Measurements from ENCODE around the gene GALNT10. TPM values are rescaled to one million over a fixed set of nuclear protein-coding genes. Genes with fewer than 3 reads are reported as not detected.

The GALNT10 gene
- total RNA-seq, 4 donors from 2014 or later: 35.9 to 59.4 (median 46.8) TPM

DNA sequence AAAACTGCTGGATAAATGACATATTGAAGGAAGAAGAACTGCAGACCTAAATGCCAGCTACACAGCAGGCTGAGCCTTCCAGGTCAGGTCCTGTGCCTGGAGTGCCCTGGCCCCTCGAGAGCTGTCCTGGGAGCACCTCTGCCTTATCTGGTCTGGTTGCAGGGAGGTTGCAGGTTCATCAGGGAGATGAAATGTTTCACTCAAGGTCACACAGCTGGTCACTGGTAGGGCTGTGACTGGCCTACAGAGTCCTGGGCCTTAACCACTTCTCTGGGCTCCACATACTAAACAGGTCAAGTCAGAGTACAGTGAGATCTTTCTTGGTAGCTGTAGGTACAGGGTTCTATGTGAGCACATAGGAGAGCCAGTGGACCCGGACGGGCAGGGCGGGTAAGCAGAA, 16.7 kb downstream of the GALNT10 start:
- Histone ChIP-seq H3K27me3 (no peaks in the 10 kb centered on the region), H3K27ac (no peak overlapping the region), H3K4me1 (peaks cover 0 to 9% (median 1%) of the 10 kb centered on the region in 4 donors), H3K4me3 (no peak overlapping the region), H3K36me3 (no peaks in the 10 kb centered on the region), H3K9me3 (no peaks in the 10 kb centered on the region)
- TF ChIP-seq, protein P1, sequence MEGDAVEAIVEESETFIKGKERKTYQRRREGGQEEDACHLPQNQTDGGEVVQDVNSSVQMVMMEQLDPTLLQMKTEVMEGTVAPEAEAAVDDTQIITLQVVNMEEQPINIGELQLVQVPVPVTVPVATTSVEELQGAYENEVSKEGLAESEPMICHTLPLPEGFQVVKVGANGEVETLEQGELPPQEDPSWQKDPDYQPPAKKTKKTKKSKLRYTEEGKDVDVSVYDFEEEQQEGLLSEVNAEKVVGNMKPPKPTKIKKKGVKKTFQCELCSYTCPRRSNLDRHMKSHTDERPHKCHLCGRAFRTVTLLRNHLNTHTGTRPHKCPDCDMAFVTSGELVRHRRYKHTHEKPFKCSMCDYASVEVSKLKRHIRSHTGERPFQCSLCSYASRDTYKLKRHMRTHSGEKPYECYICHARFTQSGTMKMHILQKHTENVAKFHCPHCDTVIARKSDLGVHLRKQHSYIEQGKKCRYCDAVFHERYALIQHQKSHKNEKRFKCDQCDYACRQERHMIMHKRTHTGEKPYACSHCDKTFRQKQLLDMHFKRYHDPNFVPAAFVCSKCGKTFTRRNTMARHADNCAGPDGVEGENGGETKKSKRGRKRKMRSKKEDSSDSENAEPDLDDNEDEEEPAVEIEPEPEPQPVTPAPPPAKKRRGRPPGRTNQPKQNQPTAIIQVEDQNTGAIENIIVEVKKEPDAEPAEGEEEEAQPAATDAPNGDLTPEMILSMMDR (IDR thresholded peaks at IDR 0.05): no peak
- TF ChIP-seq POLR2A (IDR thresholded peaks at IDR 0.05): no peak
- no peak for DNase-seq

DNA sequence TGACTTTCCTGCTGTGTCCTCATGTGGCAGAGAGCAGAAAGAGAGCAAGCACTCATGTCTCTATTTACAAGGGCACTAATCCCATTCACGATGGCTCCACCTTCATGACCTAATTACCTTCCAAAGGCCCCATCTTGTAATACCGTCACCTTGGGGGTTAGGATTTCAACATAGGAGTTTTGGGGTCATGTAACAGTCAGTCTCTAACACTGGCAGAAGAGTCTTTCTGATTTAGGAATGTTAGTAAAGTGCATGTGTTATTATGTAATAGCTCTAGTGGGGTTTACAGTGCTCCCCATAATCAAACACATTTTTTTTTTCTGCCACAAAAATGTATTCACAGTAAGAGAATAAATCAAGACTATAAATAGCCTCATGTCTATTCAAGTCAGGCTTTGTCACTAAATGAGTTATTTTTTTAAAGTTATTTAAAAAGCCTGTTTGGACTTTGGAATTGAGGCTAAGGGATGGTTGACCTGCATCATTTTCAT, 19.1 kb downstream of the GALNT10 start:
- TF ChIP-seq, protein P1 (IDR thresholded peaks at IDR 0.05): no peak
- TF ChIP-seq POLR2A (IDR thresholded peaks at IDR 0.05): no peak
- Histone ChIP-seq H3K27me3 (no peaks in the 10 kb centered on the region), H3K9me3 (no peaks in the 10 kb centered on the region), H3K27ac (no peak overlapping the region), H3K36me3 (no peaks in the 10 kb centered on the region), H3K4me1 (no peaks in the 10 kb centered on the region), H3K4me3 (no peak overlapping the region)
- DNase-seq: no peak

DNA sequence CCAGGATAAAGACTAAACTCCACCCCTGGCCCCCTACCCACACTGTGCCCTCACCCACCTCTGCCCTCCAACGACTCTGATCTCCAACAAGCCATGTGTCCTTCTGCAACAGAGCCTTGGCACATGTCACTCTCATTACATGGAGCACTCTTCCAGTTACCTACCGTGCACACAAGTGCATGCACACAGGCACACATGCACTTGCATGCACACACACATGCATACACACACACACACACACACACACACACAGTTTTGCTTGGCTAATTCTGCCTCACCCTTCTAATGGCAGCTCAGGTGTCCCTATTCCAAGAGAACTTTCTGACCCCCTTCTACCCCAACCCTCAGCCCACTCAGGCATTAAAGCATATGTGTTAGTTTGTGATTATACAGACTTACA, 19.6 kb downstream of the GALNT10 start:
- Histone ChIP-seq H3K27ac (no peak overlapping the region), H3K4me3 (no peak overlapping the region), H3K4me1 (no peaks in the 10 kb centered on the region), H3K36me3 (no peaks in the 10 kb centered on the region), H3K27me3 (no peaks in the 10 kb centered on the region), H3K9me3 (no peaks in the 10 kb centered on the region)
- TF ChIP-seq POLR2A (IDR thresholded peaks at IDR 0.05): no peak
- TF ChIP-seq, protein P1 (IDR thresholded peaks at IDR 0.05): no peak
- no peak for DNase-seq

DNA sequence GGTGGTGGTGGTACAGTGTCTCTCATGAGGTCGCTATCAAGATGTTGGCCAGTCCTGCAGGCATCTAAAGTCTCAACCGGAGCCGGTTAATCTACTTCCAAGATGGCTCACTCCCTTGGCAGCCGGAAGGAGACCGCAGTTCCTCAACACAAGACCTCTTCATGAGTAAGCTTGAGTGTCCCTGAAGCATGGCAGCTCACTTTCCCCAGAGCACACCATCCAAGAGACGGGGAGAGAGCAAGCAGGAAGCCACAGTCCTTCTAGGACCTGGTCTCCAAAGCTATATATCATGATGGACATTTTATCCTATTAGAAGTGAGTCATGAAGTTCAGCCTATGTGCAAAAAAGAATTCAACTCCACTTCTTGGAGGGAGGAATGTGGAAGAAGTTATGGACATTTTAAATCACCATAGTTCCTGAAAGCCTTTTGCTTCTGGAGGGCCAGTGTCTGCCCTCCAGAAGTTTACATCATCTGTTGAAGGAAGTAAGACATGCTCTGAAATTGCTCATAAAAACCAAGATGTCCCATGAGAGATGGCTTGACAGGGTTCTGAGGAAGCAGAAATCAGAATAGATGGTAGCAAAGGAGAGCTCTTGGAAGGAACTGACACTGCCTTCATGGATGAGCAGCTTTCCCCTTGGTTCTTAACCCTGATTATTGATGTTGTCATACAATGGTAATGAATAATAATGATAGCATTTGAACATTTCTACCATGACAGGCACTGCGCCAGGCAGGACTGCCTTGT, 21.3 kb downstream of the GALNT10 start:
- Histone ChIP-seq H3K27me3 (no peaks in the 10 kb centered on the region), H3K27ac (no peak overlapping the region), H3K4me3 (no peak overlapping the region), H3K9me3 (no peaks in the 10 kb centered on the region), H3K36me3 (no peaks in the 10 kb centered on the region), H3K4me1 (no peaks in the 10 kb centered on the region)
- DNase-seq: no peak
- TF ChIP-seq, protein P1 (IDR thresholded peaks at IDR 0.05): no peak
- TF ChIP-seq POLR2A (IDR thresholded peaks at IDR 0.05): no peak

DNA sequence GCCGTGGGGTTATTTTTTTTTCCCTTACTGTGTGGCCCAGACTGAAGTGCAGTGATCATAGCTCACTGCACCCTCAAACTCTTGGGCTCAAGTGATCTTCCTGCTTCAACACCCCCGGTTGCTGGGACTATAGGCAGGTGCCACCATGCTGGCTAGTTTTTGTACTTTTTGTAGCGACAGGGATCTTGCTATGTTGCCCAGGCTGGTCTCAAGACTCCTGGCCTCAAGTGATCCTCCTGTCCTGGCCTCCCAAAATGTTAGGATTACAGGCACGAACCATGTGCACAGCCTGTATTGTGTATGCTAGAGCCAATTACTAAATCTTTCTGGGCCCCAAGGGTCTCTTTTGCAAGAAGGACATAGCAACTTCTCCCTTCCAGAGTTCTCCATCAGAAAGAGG, 23.1 kb downstream of the GALNT10 start:
- Histone ChIP-seq H3K27ac (no peak overlapping the region), H3K4me1 (no peaks in the 10 kb centered on the region), H3K4me3 (no peak overlapping the region), H3K9me3 (no peaks in the 10 kb centered on the region), H3K27me3 (no peaks in the 10 kb centered on the region), H3K36me3 (no peaks in the 10 kb centered on the region)
- DNase-seq: no peak
- TF ChIP-seq, protein P1 (IDR thresholded peaks at IDR 0.05): no peak
- no peak for TF ChIP-seq POLR2A (IDR thresholded peaks at IDR 0.05)
